Heart left ventricle (tissue), 16 donors: ENCODE measurements around the gene NANOS3. TPM values are rescaled to one million over a fixed set of nuclear protein-coding genes. Genes with fewer than 3 reads are reported as not detected.

ENCODE experiments used
- ATAC-seq, 4 donors: fragments of 200-7000 bp; cut with Tn5 transposase; one replicate each; pipeline ENCODE4 v1.9.1; 2020 to 2022; ENCODE audit warnings: moderate library complexity in 4 of 4, mild to moderate bottlenecking in 3 of 4, moderate number of reproducible peaks in 1 of 4
- DNase-seq, 5 donors: peaks; one replicate each; pipeline ENCODE4 v3.0.0-alpha.2; 2020
- H3K27ac ChIP-seq, 12 donors: fragments of 200-600 bp; sonication (generic) in 4 of 12; one replicate each; pipeline versions ENCODE4 v1.5.0 to v1.8.0; 2016 to 2022; ENCODE audit warnings: mild to moderate bottlenecking in 2 of 12
- H3K27me3 ChIP-seq, 9 donors: fragments of 200-600 bp; sonication (generic) in 2 of 9; one replicate each; pipeline versions ENCODE4 v1.5.1 to v1.8.0; 2016 to 2022; ENCODE audit warnings: mild to moderate bottlenecking in 3 of 9
- H3K36me3 ChIP-seq, 9 donors: fragments of 200-600 bp; sonication (generic) in 2 of 9; one replicate each; pipeline versions ENCODE4 v1.5.0 to v1.8.0; 2018 to 2022; ENCODE audit warnings: mild to moderate bottlenecking in 2 of 9
- H3K4me1 ChIP-seq, 12 donors: fragments of 200-600 bp; sonication (generic) in 4 of 12; one replicate each; pipeline versions ENCODE4 v1.5.0 to v1.8.0; 2016 to 2022; ENCODE audit warnings: mild to moderate bottlenecking in 3 of 12
- H3K4me3 ChIP-seq, 12 donors: fragments of 200-600 bp; sonication (generic) in 4 of 12; one replicate each; pipeline versions ENCODE4 v1.5.0 to v1.8.0; 2017 to 2022; ENCODE audit warnings: mild to moderate bottlenecking in 9 of 12, moderate library complexity in 4 of 12
- H3K9me3 ChIP-seq, 12 donors: fragments of 200-600 bp; sonication (generic) in 4 of 12; one replicate each; pipeline versions ENCODE4 v1.5.0 to v1.8.0; 2016 to 2022; ENCODE audit warnings: mild to moderate bottlenecking in 1 of 12
- POLR2A ChIP-seq, 2 donors: fragments of 450-650 bp; IDR thresholded peaks; one replicate each; pipeline ENCODE4 v1.6.1; 2017; ENCODE audit warnings: antibody characterized with exemption in 2 of 2, mild to moderate bottlenecking in 2 of 2, moderate library complexity in 2 of 2
- WGBS, 4 donors: extraction: QIAGEN DNeasy Blood & Tissue Kit in 2 of 4; methylation state at CpG; one replicate each; pipeline versions ENCODE4 v1.1.5 to v1.1.7; 2013 to 2018; 5-methylcytosine and 5-hydroxymethylcytosine counted together
- intact Hi-C, 10 donors: fragments of 100-400 bp; cut with DNase I; formaldehyde crosslinking; loops; one replicate each; pipeline versions ENCODE4 v1.11.1 to v1.14.2; 2022
- long read RNA-seq, 3 donors: library from polyadenylated mRNA; unstranded; transcript quantifications; one replicate each; pipeline ENCODE4 v2.0.0, GENCODE V29; 2020 to 2021
- polyA plus RNA-seq, 2 donors: library from polyadenylated mRNA; stranded (reverse); fragments of 200-250 nt; gene quantifications; one replicate each; pipeline ENCODE4 v1.2.3, GENCODE V29; 2013
- total RNA-seq, 9 donors: library from RNA; depleted of rRNA in 2 of 9; stranded (reverse); fragments of >200 nt in 2 of 9; fragmentation: NEBNext Ultra II Directional in 3 of 9; extraction: Animal tissue kit (Norgen Biotek cat#: 25700) in 3 of 9; gene quantifications; one replicate each; pipeline versions ENCODE4 v1.1.0 to v1.2.4, GENCODE V29; 2016 to 2023
- TF ChIP-seq, protein P1 (sequence below), 12 donors: fragments of 200-600 bp; sonication (generic) in 4 of 12; IDR thresholded peaks; one replicate each; pipeline versions ENCODE4 v1.5.0 to v1.8.0; 2018 to 2022; ENCODE audit warnings: antibody characterized with exemption in 12 of 12, mild to moderate bottlenecking in 5 of 12
- donor health status: ischemic (EF 13 %, LVEDD 7.1; RV severe dilation, severe dysfunction).
- donor health status: healthy with polysubstance abuse.
- donor health status: DM: no; HTN: yes; CAD: no.
- donor health status: DM: no; HTN: no; CAD: no.
- donor health status: ischemic (EF 25% LVEDD 6.9; RV normal size, moderate dysfunction).
- donor health status: ischemic (EF 25% LVEDD 5.7; RV mildly dilated, moderate dysfunction).
- donor health status: healthy.
- donor health status: DM: yes; HTN: yes; CAD: no.
- donor health status: ischemic (EF 35%, LVEDD 5.7; RV mildly dilated, moderate dysfunction).
- donor health status: nonischemic (EF 11% LVEDD 7.7; RV severe dilation, severe dysfunction).
- donor health status: DM: yes; HTN: yes; CAD: no.
- donor health status: PGD.
- donor health status: ischemic (EF 29% LVEDD 5.4; RV normal size, mild dysfunction).
- donor health status: nonischemic (EF 23%, LVEDD 6.1; RV moderate dilation, normal function).

NANOS3 gene
- total RNA-seq (1 to 10 TPM in 3 of 9 donors, under 1 TPM in 1, not detected in 5; 0.83 to 1.3 (median 1.1) TPM), polyA plus RNA-seq (1 to 10 TPM in 1 of 2 donors, under 1 TPM in 1; 0.36 to 1.7 TPM)
- long read RNA-seq, donor 1: 0 reads
- long read RNA-seq, donor 2: 0 reads
- long read RNA-seq, donor 3: 0 reads

DNA sequence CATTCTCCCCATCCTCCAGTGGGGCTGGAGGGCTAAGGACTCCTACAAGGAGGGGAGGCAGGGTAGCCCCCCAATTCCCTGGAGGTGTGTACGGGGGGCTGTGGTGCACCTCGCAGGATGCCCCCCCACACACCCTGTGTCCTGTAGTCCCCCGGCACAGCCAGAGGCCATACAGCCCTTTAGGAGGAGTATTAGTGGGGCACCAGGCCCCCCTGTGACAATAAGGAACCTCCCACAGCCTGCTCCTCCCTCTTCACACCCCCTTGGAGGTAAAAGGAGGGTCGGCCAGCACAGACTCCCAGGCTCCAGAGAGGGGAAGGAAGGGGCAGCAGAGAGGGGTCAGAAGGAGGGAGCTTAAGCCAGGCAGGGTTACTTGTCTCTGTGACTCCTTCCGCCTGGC is at the start of gene NANOS3:
Gene NANOS3, plus strand, starts transcription at position 301 of the 400 bp plus-strand sequence. CDS start 115 bp downstream, outside the sequence.
- Histone ChIP-seq H3K9me3 (no peaks in the 10 kb centered on the region), H3K36me3 (no peaks in the 10 kb centered on the region), H3K4me3 (no peak within 1 kb of the TSS), H3K4me1 (peaks cover 0 to 30% (median 21%) of the 10 kb centered on the region in 12 donors), H3K27ac (no peak within 1 kb of the TSS), H3K27me3 (no peaks in the 10 kb centered on the region)
- intact Hi-C loops: loop anchor here in 3 of 10 donors (5.0 kb wide), 2 partner anchors 280 to 470 kb away; no protein-coding TSS in a partner anchor
- DNase-seq: no peak
- 47 to 70% (median 57%) methylated on average over 4 to 5 of the region's 5 CpGs for WGBS, 4 donors
- ATAC-seq: no peak
- TF ChIP-seq, protein P1, sequence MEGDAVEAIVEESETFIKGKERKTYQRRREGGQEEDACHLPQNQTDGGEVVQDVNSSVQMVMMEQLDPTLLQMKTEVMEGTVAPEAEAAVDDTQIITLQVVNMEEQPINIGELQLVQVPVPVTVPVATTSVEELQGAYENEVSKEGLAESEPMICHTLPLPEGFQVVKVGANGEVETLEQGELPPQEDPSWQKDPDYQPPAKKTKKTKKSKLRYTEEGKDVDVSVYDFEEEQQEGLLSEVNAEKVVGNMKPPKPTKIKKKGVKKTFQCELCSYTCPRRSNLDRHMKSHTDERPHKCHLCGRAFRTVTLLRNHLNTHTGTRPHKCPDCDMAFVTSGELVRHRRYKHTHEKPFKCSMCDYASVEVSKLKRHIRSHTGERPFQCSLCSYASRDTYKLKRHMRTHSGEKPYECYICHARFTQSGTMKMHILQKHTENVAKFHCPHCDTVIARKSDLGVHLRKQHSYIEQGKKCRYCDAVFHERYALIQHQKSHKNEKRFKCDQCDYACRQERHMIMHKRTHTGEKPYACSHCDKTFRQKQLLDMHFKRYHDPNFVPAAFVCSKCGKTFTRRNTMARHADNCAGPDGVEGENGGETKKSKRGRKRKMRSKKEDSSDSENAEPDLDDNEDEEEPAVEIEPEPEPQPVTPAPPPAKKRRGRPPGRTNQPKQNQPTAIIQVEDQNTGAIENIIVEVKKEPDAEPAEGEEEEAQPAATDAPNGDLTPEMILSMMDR (IDR thresholded peaks at IDR 0.05): no peak
- no peak for TF ChIP-seq POLR2A (IDR thresholded peaks at IDR 0.05)

DNA sequence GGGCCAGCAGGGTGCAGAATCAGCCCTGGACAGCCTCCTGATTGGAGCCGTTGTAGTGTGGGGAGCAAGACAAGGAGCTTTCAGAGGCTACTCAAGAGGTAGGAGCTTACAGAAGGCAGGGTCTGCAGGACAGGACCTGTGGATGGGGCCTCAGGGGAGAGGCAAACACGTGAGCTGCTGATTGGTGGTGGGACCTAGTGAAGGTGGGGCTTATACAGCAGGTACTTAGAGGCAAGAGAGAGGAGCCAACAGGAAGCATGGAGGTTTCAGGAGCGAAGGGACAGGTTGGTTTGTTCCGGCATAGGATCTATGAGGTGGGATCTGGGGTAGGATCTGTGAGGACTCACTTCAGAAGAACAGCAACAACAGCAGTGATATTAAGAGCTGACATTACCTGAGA is 49.3 kb upstream of the NANOS3 start:
- ATAC-seq: no peak
- no peak overlapping the region for H3K4me3 ChIP-seq
- H3K4me1 ChIP-seq: peaks cover 0 to 15% (median 4%) of the 10 kb centered on the region in 12 donors
- no peak overlapping the region for H3K27ac ChIP-seq
- peaks cover 0 to 62% (median 25%) of the 10 kb centered on the region in 9 donors for H3K36me3 ChIP-seq
- intact Hi-C loops: loop anchor here in 1 of 10 donors (5.0 kb wide), 1 partner anchor 35 kb away; no protein-coding TSS in a partner anchor
- no peaks in the 10 kb centered on the region for H3K27me3 ChIP-seq
- WGBS, 4 donors: 74 to 82% (median 76%) methylated on average over 4 of the region's 4 CpGs
- TF ChIP-seq POLR2A (IDR thresholded peaks at IDR 0.05): no peak
- TF ChIP-seq, protein P1 (IDR thresholded peaks at IDR 0.05): no peak
- DNase-seq: no peak
- H3K9me3 ChIP-seq: no peaks in the 10 kb centered on the region

DNA sequence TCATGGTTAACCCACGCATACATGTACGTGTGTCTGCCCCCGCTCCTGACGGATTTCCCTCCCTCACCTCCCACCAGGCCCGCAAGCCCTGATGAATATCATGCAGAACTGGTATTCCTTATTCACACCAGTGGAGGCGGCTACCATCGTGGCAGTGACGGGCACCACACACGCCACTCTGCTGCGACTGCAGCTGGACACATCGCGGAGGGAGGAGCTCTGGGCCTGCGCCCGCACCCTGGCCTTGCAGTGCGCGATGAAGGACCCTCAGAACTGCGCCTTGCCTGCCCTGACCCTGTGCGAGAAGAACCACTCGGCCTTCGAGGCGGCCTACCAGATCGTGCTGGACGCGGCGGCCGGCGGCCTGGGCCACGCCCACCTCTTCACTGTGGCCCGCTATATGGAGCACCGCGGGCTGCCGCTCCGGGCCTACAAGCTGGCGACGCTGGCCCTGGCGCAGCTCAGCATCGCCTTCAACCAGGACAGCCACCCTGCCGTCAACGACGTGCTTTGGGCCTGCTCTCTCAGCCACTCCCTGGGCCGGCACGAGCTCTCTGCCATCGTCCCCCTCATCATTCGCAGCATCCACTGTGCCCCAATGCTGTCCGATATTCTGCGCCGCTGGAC is 46.7 kb upstream of the NANOS3 start:
- H3K27ac ChIP-seq: no peak overlapping the region
- no peak for TF ChIP-seq POLR2A (IDR thresholded peaks at IDR 0.05)
- TF ChIP-seq, protein P1 (IDR thresholded peaks at IDR 0.05): no peak
- DNase-seq (no peak), ATAC-seq (no peak)
- peaks cover 4 to 32% (median 25%) of the 10 kb centered on the region in 12 donors for H3K4me1 ChIP-seq
- H3K27me3 ChIP-seq: no peaks in the 10 kb centered on the region
- 93 to 96% (median 95%) methylated on average over 41 to 47 of the region's 47 CpGs for WGBS, 4 donors
- peaks cover 0 to 72% (median 37%) of the 10 kb centered on the region in 9 donors for H3K36me3 ChIP-seq
- H3K9me3 ChIP-seq: no peaks in the 10 kb centered on the region
- intact Hi-C loops: loop anchor here in 4 of 10 donors (5.0 kb wide), 1 partner anchor 33 kb away; the partner anchor contains the start of gene ZSWIM4 (in 4 of the 4)
- H3K4me3 ChIP-seq: no peak overlapping the region
